Measurements from ENCODE around the gene LGALS1. TPM values are rescaled to one million over a fixed set of nuclear protein-coding genes. Genes with fewer than 3 reads are reported as not detected.
A peak's percentile ranks its signal among the peaks of the same experiment; 100 is the strongest.
"Not testable (repeated sequence)": the region's sequence is repeated elsewhere in the genome, so short reads cannot be mapped to it uniquely, and the experiment has no call there.

The LGALS1 gene
- total RNA-seq, 4 donors from 2014 or later = 44.8 to 352 (median 73.5) TPM

- Histone ChIP-seq H3K27ac (peak overlapping the region in 3 of 4 donors; percentile 64 to 89 (median 85)), H3K27me3 (no peaks in the 10 kb centered on the region), H3K36me3 (peaks cover 0 to 70% (median 0%) of the 10 kb centered on the region in 3 donors), H3K9me3 (no peaks in the 10 kb centered on the region), H3K4me3 (no peak overlapping the region), H3K4me1 (peaks cover 0 to 22% (median 8%) of the 10 kb centered on the region in 4 donors)
- TF ChIP-seq CTCF (IDR thresholded peaks at IDR 0.05) = no peak
- TF ChIP-seq POLR2A (IDR thresholded peaks at IDR 0.05) = peak in 1 of 2 donors; percentile 50
- peak in 2 of 3 donors; percentile 90 to 91 for DNase-seq
Measured at GRCh38 chr22:37647928-37648327, 27.5 kb upstream of the LGALS1 start.

- Histone ChIP-seq H3K4me1 (peaks cover 0 to 27% (median 0%) of the 10 kb centered on the region in 4 donors), H3K4me3 (no peak overlapping the region), H3K27ac (no peak overlapping the region), H3K36me3 (peaks cover 0 to 67% (median 0%) of the 10 kb centered on the region in 3 donors), H3K9me3 (no peaks in the 10 kb centered on the region), H3K27me3 (no peaks in the 10 kb centered on the region)
- TF ChIP-seq CTCF (IDR thresholded peaks at IDR 0.05) (no peak), POLR2A (IDR thresholded peaks at IDR 0.05) (no peak)
- no peak for DNase-seq
Measured at GRCh38 chr22:37650463-37651136, 24.8 kb upstream of the LGALS1 start.

- peaks cover 0 to 45% (median 0%) of the 10 kb centered on the region in 3 donors for H3K36me3 ChIP-seq
- peak in 2 of 3 donors; percentile 89 to 91 for DNase-seq
- H3K27ac ChIP-seq = peak overlapping the region in 3 of 4 donors; percentile 78 to 94 (median 92)
- peaks cover 0 to 34% (median 6%) of the 10 kb centered on the region in 4 donors for H3K4me1 ChIP-seq
- TF ChIP-seq CTCF (IDR thresholded peaks at IDR 0.05) (no peak), POLR2A (IDR thresholded peaks at IDR 0.05) (peak in 1 of 2 donors; percentile 66)
- H3K4me3 ChIP-seq = no peak overlapping the region
- H3K9me3 ChIP-seq = no peaks in the 10 kb centered on the region
- H3K27me3 ChIP-seq = no peaks in the 10 kb centered on the region
Measured at GRCh38 chr22:37654563-37655251, 20.7 kb upstream of the LGALS1 start.

- no peak for DNase-seq
- H3K27ac ChIP-seq = peak overlapping the region in 3 of 4 donors; percentile 78 to 94 (median 92)
- no peaks in the 10 kb centered on the region for H3K27me3 ChIP-seq
- TF ChIP-seq CTCF (IDR thresholded peaks at IDR 0.05) (no peak), POLR2A (IDR thresholded peaks at IDR 0.05) (no peak)
- no peaks in the 10 kb centered on the region for H3K9me3 ChIP-seq
- peaks cover 0 to 40% (median 0%) of the 10 kb centered on the region in 3 donors for H3K36me3 ChIP-seq
- peaks cover 0 to 39% (median 9%) of the 10 kb centered on the region in 4 donors for H3K4me1 ChIP-seq
- no peak overlapping the region for H3K4me3 ChIP-seq
Measured at GRCh38 chr22:37655252-37655563, 20.2 kb upstream of the LGALS1 start.

GRCh38 chr22:37656583-37656982, 18.9 kb upstream of the LGALS1 start:
- not testable (repeated sequence) for H3K9me3 ChIP-seq, H3K4me3 ChIP-seq, DNase-seq, H3K27me3 ChIP-seq
- peak overlapping the region in 1 of 4 donors; percentile 92 for H3K27ac ChIP-seq
- H3K4me1 ChIP-seq = peaks cover 0 to 53% (median 21%) of the 10 kb centered on the region in 4 donors
- H3K36me3 ChIP-seq = peaks cover 0 to 27% (median 0%) of the 10 kb centered on the region in 3 donors

- DNase-seq = no peak
- H3K27ac ChIP-seq = peak overlapping the region; percentile 80 to 93 (median 86)
- H3K4me1 ChIP-seq = peaks cover 0 to 61% (median 24%) of the 10 kb centered on the region in 4 donors
- H3K9me3 ChIP-seq = no peaks in the 10 kb centered on the region
- peak overlapping the region; percentile 17 to 95 (median 82) for H3K4me3 ChIP-seq
- H3K27me3 ChIP-seq = no peaks in the 10 kb centered on the region
- H3K36me3 ChIP-seq = peaks cover 0 to 16% (median 0%) of the 10 kb centered on the region in 3 donors
- TF ChIP-seq POLR2A (IDR thresholded peaks at IDR 0.05) (no peak), CTCF (IDR thresholded peaks at IDR 0.05) (no peak)
Measured at GRCh38 chr22:37657590-37658132, 17.8 kb upstream of the LGALS1 start.

Data from Peyer's patch (tissue), 4 donors.